ENCODE measurements around the gene GSDME.

- TF ChIP-seq POLR2AphosphoS5 (IDR thresholded peaks at IDR 0.05) (no peak), CTCF (IDR thresholded peaks at IDR 0.05) (no peak)
Measured at GRCh38 chr7:24781106-24781505, 23.8 kb upstream of the GSDME start.
